HEK293 (cell line): Measurements from ENCODE around the gene AIG1.

ENCODE experiments used
- CTCF ChIA-PET: fragments of 350-600 bp; formaldehyde crosslinking; extraction: SDS; loops from one replicate; lab custom pipeline; 2021; ENCODE audit warnings: antibody characterized with exemption; lab: Yijun Ruan, JAX
- POLR2A ChIA-PET: fragments of 300-600 bp; formaldehyde crosslinking; extraction: SDS; loops from one replicate; lab custom pipeline; 2020; ENCODE audit warnings: antibody characterized with exemption, inconsistent platforms; lab: Yijun Ruan, JAX
- H3K27ac ChIP-seq: fragments of 200-500 bp; sonication (Bioruptor generic); 2 replicates; pipeline ENCODE4 v1.5.1; 2014; ENCODE audit warnings: low read depth, low read length, control low read depth, inconsistent platforms; ENCODE audit errors: extremely low read depth
- H3K36me3 ChIP-seq, 2 experiments: fragments of 200-500 bp in 1 of 2; sonication (Bioruptor generic) in 1 of 2; 1 replicate in 1 of 2; 2 replicates in 1 of 2; pipeline ENCODE4 v1.5.1; 2014 to 2017; ENCODE audit warnings: inconsistent platforms in 2 of 2, low read length in 2 of 2; ENCODE audit not compliant: control insufficient read depth in 2 of 2, insufficient read depth in 1 of 2
- H3K4me1 ChIP-seq: fragments of 200-500 bp; sonication (Bioruptor generic); 2 replicates; pipeline ENCODE4 v1.5.1; 2014; ENCODE audit warnings: mild to moderate bottlenecking, low read length, inconsistent platforms; ENCODE audit not compliant: control insufficient read depth, insufficient read depth
- H3K4me3 ChIP-seq: 2 replicates; pipeline ENCODE4 v1.5.1; 2011; ENCODE audit warnings: low read depth, mild to moderate bottlenecking, control low read depth, low read length, moderate library complexity
- H3K9me3 ChIP-seq: fragments of 200-500 bp; sonication (Bioruptor generic); 2 replicates; pipeline ENCODE4 v1.5.1; 2014; ENCODE audit warnings: low read depth, low read length, inconsistent platforms; ENCODE audit not compliant: control insufficient read depth, insufficient read depth
- EGR2 ChIP-seq: fragments of 450-650 bp; formaldehyde crosslinking; IDR thresholded peaks from 2 replicates; pipeline ENCODE4 v1.5.1; 2016; ENCODE audit warnings: low read depth, missing biosample characterization, missing genetic modification characterization
- KLF17 ChIP-seq: fragments of 450-650 bp; formaldehyde crosslinking; IDR thresholded peaks from 2 replicates; pipeline ENCODE4 v1.5.1; 2016; ENCODE audit warnings: missing biosample characterization, missing genetic modification characterization
- MEIS1 ChIP-seq: sonication (generic); formaldehyde crosslinking; IDR thresholded peaks from 2 replicates; pipeline ENCODE4 v1.8.1; 2022; ENCODE audit warnings: missing genetic modification reagents, mild to moderate bottlenecking, borderline replicate concordance
- ZBTB20 ChIP-seq: fragments of 450-650 bp; formaldehyde crosslinking; IDR thresholded peaks from 2 replicates; pipeline ENCODE4 v1.5.1; 2016; ENCODE audit warnings: missing biosample characterization, missing genetic modification characterization
- ZBTB6 ChIP-seq: fragments of 450-650 bp; formaldehyde crosslinking; IDR thresholded peaks from 2 replicates; pipeline ENCODE4 v1.5.1; 2017; ENCODE audit warnings: missing biosample characterization, missing genetic modification characterization
- ZNF155 ChIP-seq: fragments of 450-650 bp; formaldehyde crosslinking; IDR thresholded peaks from 2 replicates; pipeline ENCODE4 v1.5.1; 2016; ENCODE audit warnings: missing biosample characterization, missing genetic modification characterization
- ZNF174 ChIP-seq: fragments of 450-650 bp; formaldehyde crosslinking; IDR thresholded peaks from 2 replicates; pipeline ENCODE4 v1.5.0; 2017; ENCODE audit warnings: missing biosample characterization, mild to moderate bottlenecking, missing genetic modification characterization
- ZNF184 ChIP-seq: fragments of 450-650 bp; IDR thresholded peaks from 2 replicates; pipeline ENCODE4 v1.5.1; 2018; ENCODE audit warnings: missing biosample characterization, mild to moderate bottlenecking, missing genetic modification characterization
- ZNF214 ChIP-seq: fragments of 450-650 bp; formaldehyde crosslinking; IDR thresholded peaks from 2 replicates; pipeline ENCODE4 v1.5.1; 2017; ENCODE audit warnings: missing biosample characterization, mild to moderate bottlenecking, missing genetic modification characterization, borderline replicate concordance
- ZNF354C ChIP-seq: fragments of 450-650 bp; formaldehyde crosslinking; IDR thresholded peaks from 2 replicates; pipeline ENCODE4 v1.5.1; 2016; ENCODE audit warnings: missing biosample characterization, missing genetic modification characterization, low read depth, borderline replicate concordance
- ZNF513 ChIP-seq: fragments of 450-650 bp; IDR thresholded peaks from 2 replicates; pipeline ENCODE4 v1.5.1; 2018; ENCODE audit warnings: missing biosample characterization, missing genetic modification characterization
- ZNF518A ChIP-seq: fragments of 450-650 bp; formaldehyde crosslinking; conservative IDR thresholded peaks from 2 replicates; pipeline ENCODE4 v1.5.1; 2016; ENCODE audit warnings: low read depth, missing biosample characterization, missing genetic modification characterization
- ZNF530 ChIP-seq: fragments of 450-650 bp; formaldehyde crosslinking; IDR thresholded peaks from 2 replicates; pipeline ENCODE4 v1.5.1; 2016; ENCODE audit warnings: low read depth, missing biosample characterization, missing genetic modification characterization
- ZNF600 ChIP-seq: fragments of 450-650 bp; formaldehyde crosslinking; IDR thresholded peaks from 2 replicates; pipeline ENCODE4 v1.5.1; 2016; ENCODE audit warnings: missing biosample characterization, missing genetic modification characterization
- ZNF639 ChIP-seq: fragments of 450-650 bp; formaldehyde crosslinking; IDR thresholded peaks from 2 replicates; pipeline ENCODE4 v1.5.1; 2016; ENCODE audit warnings: missing biosample characterization, missing genetic modification characterization
- ZNF747 ChIP-seq: fragments of 450-650 bp; formaldehyde crosslinking; IDR thresholded peaks from 2 replicates; pipeline ENCODE4 v1.5.1; 2016; ENCODE audit warnings: missing biosample characterization, missing genetic modification characterization
- ZNF785 ChIP-seq: fragments of 450-650 bp; formaldehyde crosslinking; IDR thresholded peaks from 2 replicates; pipeline ENCODE4 v1.5.1; 2016; ENCODE audit warnings: missing biosample characterization, missing genetic modification characterization
- ZSCAN18 ChIP-seq: fragments of 450-650 bp; formaldehyde crosslinking; IDR thresholded peaks from 2 replicates; pipeline ENCODE4 v1.5.1; 2016; ENCODE audit warnings: missing biosample characterization, missing genetic modification characterization
- ZSCAN23 ChIP-seq: fragments of 450-650 bp; formaldehyde crosslinking; IDR thresholded peaks from 2 replicates; pipeline ENCODE4 v1.5.1; 2016; ENCODE audit warnings: missing biosample characterization, missing genetic modification characterization

Gene AIG1

GRCh38 chr6:143063631-143064030 lies 2.9 kb downstream of the AIG1 start:
- POLR2A ChIA-PET: interaction anchor here (1.1 kb wide), 1 partner anchor 333 kb away, joined by 3 read pairs; no protein-coding TSS in a partner anchor
- no peaks in the 10 kb centered on the region for H3K9me3 ChIP-seq
- H3K4me3 ChIP-seq: no peak overlapping the region
- H3K36me3 ChIP-seq: no peaks in the 10 kb centered on the region
- CTCF ChIA-PET: no interaction called here
- no peak overlapping the region for H3K27ac ChIP-seq
- TF ChIP-seq ZNF214 (tag by site-specific recombination) (no peak), ZNF530 (tag by site-specific recombination) (no peak), ZBTB6 (tag by site-specific recombination) (no peak), ZNF518A (no peak), KLF17 (tag by site-specific recombination) (no peak), ZNF600 (tag by site-specific recombination) (no peak), ZNF513 (tag by site-specific recombination) (no peak), ZNF184 (tag by site-specific recombination) (no peak)
- no peaks in the 10 kb centered on the region for H3K4me1 ChIP-seq

GRCh38 chr6:143064271-143064670 lies 3.6 kb downstream of the AIG1 start:
- ChIA-PET POLR2A (no interaction called here), CTCF (interaction anchor here (1.3 kb wide), 1 partner anchor 372 kb away, joined by 4 read pairs; no protein-coding TSS in a partner anchor)
- Histone ChIP-seq H3K4me1 (no peaks in the 10 kb centered on the region), H3K36me3 (no peaks in the 10 kb centered on the region), H3K9me3 (no peaks in the 10 kb centered on the region), H3K27ac (no peak overlapping the region), H3K4me3 (no peak overlapping the region)
- no peak for TF ChIP-seq ZNF354C (tag by site-specific recombination)

GRCh38 chr6:143064951-143065683 lies 4.4 kb downstream of the AIG1 start:
- Histone ChIP-seq H3K27ac (no peak overlapping the region), H3K36me3 (no peaks in the 10 kb centered on the region), H3K4me3 (no peak overlapping the region), H3K4me1 (no peaks in the 10 kb centered on the region), H3K9me3 (no peaks in the 10 kb centered on the region)
- POLR2A ChIA-PET: no interaction called here
- CTCF ChIA-PET: interaction anchor here (0.6 to 1.3 kb wide), 2 partner anchors 9 to 373 kb away, joined by 3 to 4 read pairs; no protein-coding TSS in a partner anchor
- TF ChIP-seq ZSCAN23: no peak
- no peak for TF ChIP-seq MEIS1
- TF ChIP-seq ZNF747: no peak
- no peak for TF ChIP-seq ZBTB20 (tag by site-specific recombination)
- TF ChIP-seq ZNF639: no peak
- TF ChIP-seq ZNF174 (tag by site-specific recombination): no peak
- no peak for TF ChIP-seq ZNF785 (tag by site-specific recombination)
- TF ChIP-seq ZSCAN18 (tag by site-specific recombination): no peak
- TF ChIP-seq ZNF155 (tag by site-specific recombination): no peak
- no peak for TF ChIP-seq EGR2 (tag by site-specific recombination)
